ENCODE data around the gene NR2F6.

NR2F6 gene

DNA sequence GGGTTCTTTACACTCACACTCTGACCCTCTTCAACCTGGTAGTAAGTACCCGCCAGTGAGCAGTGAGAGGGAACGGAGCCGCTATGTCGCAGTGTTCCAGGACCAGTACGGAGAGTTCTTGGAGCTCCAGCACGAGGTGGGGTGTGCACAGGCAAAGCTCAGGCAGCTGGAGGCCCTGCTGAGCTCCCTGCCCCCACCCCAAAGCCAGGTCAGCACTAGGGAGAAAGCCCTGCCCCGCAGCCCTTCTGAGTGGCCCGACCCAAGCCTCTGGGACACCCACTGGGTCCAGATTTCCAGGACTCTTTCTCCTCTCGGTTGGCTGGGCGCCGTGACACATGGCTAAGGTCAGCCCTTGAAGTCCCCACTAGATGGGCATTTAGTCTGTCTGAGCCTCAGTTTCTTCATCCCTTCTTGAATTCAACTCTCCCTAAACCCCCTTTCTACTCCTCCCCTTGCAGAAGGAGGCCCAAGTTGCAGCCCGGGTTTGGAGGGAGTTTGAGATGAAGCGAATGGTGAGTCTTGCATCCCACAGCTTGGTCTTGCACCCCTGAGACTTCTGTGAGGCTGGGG is 17.8 kb downstream of the NR2F6 start:
- H3K4me3 ChIP-seq (ENCODE audit: low read depth in 1 of 2, low read length in 1 of 2) = no peak overlapping the region
- TF ChIP-seq, protein P1, sequence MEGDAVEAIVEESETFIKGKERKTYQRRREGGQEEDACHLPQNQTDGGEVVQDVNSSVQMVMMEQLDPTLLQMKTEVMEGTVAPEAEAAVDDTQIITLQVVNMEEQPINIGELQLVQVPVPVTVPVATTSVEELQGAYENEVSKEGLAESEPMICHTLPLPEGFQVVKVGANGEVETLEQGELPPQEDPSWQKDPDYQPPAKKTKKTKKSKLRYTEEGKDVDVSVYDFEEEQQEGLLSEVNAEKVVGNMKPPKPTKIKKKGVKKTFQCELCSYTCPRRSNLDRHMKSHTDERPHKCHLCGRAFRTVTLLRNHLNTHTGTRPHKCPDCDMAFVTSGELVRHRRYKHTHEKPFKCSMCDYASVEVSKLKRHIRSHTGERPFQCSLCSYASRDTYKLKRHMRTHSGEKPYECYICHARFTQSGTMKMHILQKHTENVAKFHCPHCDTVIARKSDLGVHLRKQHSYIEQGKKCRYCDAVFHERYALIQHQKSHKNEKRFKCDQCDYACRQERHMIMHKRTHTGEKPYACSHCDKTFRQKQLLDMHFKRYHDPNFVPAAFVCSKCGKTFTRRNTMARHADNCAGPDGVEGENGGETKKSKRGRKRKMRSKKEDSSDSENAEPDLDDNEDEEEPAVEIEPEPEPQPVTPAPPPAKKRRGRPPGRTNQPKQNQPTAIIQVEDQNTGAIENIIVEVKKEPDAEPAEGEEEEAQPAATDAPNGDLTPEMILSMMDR (IDR thresholded peaks at IDR 0.05) = no peak
- no peaks in the 10 kb centered on the region for H3K9me3 ChIP-seq
- peaks cover 18% of the 10 kb centered on the region in 2 experiments for H3K4me1 ChIP-seq (ENCODE audit: control insufficient read depth in 1 of 2, insufficient read depth in 1 of 2, low read depth in 1 of 2, low read length in 1 of 2)
- H3K27ac ChIP-seq = no peak overlapping the region
- no peaks in the 10 kb centered on the region for H3K36me3 ChIP-seq
- H3K27me3 ChIP-seq = no peaks in the 10 kb centered on the region

DNA sequence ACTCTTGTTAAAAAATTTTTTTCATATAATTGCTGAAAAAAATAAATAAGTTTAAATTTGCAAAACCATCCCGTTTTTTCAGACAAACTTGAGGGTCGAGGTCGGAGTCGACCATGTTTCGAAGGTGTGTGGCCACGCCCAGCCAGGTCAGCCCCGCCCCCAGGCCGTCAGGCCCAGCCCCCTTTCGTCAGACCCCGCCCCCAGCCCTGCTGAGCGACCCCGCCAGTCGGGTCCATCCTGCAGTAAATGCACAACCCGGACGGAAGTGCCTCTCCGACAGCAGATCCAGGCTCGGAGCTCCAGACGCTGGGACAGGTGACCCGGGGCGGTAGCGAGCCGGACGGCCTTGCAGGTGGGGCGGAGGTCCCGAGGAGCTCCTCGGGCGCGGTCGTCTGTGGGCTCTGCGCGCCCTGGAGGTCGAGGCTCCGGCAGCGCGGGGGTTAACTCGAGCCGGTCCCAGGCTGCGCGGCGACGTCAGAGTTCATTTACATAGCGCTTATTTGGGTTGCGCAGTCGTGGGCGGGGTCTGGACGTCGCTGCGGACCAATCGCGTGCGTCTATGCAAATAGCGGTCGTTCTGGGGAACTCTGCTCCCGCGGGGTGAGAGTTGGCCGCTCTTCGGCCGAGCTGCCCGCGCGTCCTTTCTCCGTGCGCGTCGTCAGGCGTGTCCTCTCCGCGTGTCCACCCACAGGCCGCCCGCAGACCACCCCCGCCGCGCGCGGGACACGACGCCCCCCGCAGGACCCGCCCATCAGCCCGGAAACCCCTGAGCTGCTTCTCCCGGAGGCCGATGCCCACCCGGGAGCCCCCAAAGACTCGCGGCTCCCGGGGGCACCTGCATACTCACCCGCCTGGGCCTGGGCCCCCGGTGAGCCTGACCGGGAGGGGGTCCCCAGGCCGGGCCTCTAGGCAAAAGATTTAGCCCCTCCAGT is 19.5 kb downstream of the NR2F6 start, which contains the start of gene OCEL1:
TSS of gene OCEL1 (plus strand) at position 225 of the 932 bp plus-strand sequence. CDS start at position 247, 22 bp downstream.
- no peaks in the 10 kb centered on the region for H3K27me3 ChIP-seq
- peaks cover 18% of the 10 kb centered on the region in 2 experiments for H3K4me1 ChIP-seq (ENCODE audit: control insufficient read depth in 1 of 2, insufficient read depth in 1 of 2, low read depth in 1 of 2, low read length in 1 of 2)
- H3K36me3 ChIP-seq = no peaks in the 10 kb centered on the region
- TF ChIP-seq, protein P1 (IDR thresholded peaks at IDR 0.05) = peak; percentile 31
- H3K4me3 ChIP-seq (ENCODE audit: low read depth in 1 of 2, low read length in 1 of 2) = peak within 1 kb of the TSS; percentile 78 to 95
- no peaks in the 10 kb centered on the region for H3K9me3 ChIP-seq
- peak within 1 kb of the TSS; percentile 96 for H3K27ac ChIP-seq

DNA sequence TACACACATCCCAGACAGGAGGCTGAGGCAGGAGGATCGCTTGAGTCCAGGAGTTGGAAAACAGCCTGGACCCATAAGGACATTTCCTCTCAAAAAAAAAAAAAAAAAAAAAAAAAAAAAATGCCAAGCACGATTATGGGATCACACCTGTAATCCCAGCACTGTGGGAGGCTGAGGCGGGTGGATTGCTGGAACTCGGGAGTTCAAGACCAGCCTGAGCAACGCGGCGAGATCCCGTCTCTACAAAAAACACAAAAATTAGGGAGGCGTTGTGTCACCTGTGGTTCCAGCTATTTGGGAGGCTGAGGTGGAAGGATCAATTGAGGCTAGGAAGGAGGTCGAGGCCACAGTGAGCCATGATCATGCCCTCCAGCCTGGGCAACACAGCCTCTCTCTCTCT is 20.7 kb downstream of the NR2F6 start:
- Histone ChIP-seq H3K27me3 (no peaks in the 10 kb centered on the region), H3K9me3 (no peaks in the 10 kb centered on the region), H3K36me3 (no peaks in the 10 kb centered on the region), H3K4me3 (ENCODE audit: low read depth in 1 of 2, low read length in 1 of 2) (peak overlapping the region; percentile 78 to 95), H3K27ac (no peak overlapping the region), H3K4me1 (ENCODE audit: control insufficient read depth in 1 of 2, insufficient read depth in 1 of 2, low read depth in 1 of 2, low read length in 1 of 2) (peaks cover 18% of the 10 kb centered on the region in 2 experiments)
- TF ChIP-seq, protein P1 (IDR thresholded peaks at IDR 0.05) = no peak

DNA sequence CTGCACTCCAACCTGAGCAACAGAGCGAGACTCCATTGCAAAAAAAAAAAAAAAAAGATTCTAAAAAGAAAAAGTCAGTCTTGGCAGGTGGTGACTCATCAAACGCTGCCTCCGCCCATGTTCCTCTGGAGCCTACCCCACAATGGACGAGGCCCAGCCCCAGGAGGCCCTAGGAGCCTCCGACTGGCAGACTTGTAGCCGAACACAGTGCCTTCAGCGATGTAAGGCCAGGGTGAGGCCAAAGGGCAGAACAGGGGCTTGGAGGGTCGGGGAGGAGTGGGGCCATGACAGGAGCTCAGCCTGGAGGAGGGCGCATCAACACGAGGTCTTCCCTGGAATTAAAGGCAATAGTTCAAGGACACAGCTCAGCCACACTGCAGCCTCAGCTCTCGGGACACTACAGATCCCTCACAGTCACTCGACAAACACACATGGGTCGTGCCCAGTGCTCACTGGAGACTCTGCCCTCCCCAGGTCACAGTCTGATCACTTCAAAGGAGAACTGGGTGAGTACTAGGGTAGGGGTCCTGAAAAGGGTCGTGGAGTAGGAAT is 25.4 kb downstream of the NR2F6 start:
- H3K27me3 ChIP-seq = no peaks in the 10 kb centered on the region
- no peak overlapping the region for H3K27ac ChIP-seq
- peaks cover 3% of the 10 kb centered on the region for H3K36me3 ChIP-seq
- no peak overlapping the region for H3K4me3 ChIP-seq (ENCODE audit: low read depth in 1 of 2, low read length in 1 of 2)
- peaks cover 10% of the 10 kb centered on the region in 2 experiments for H3K4me1 ChIP-seq (ENCODE audit: control insufficient read depth in 1 of 2, insufficient read depth in 1 of 2, low read depth in 1 of 2, low read length in 1 of 2)
- TF ChIP-seq, protein P1 (IDR thresholded peaks at IDR 0.05) = no peak
- no peaks in the 10 kb centered on the region for H3K9me3 ChIP-seq

DNA sequence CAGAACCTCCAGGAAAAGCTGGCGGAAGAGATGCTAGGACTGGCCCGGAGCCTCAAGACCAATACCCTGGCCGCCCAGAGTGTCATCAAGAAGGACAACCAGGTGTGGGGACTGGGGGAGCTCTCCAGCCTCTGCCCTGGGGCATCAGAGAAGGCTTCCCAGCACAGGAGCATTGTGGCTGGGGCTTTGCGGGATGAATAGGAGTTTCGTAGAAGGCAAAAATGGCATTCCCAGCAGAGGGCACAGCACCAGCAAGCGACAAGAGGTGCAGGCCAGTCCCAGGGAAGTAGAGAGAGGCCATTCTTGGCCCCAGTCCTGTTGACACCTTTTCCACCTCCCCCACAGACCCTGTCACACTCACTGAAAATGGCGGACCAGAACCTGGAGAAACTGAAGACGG is 26.4 kb downstream of the NR2F6 start:
- Histone ChIP-seq H3K36me3 (peaks cover 3% of the 10 kb centered on the region), H3K9me3 (no peaks in the 10 kb centered on the region), H3K27ac (no peak overlapping the region), H3K27me3 (no peaks in the 10 kb centered on the region), H3K4me1 (ENCODE audit: control insufficient read depth in 1 of 2, insufficient read depth in 1 of 2, low read depth in 1 of 2, low read length in 1 of 2) (peaks cover 16% of the 10 kb centered on the region in 2 experiments), H3K4me3 (ENCODE audit: low read depth in 1 of 2, low read length in 1 of 2) (no peak overlapping the region)
- TF ChIP-seq, protein P1 (IDR thresholded peaks at IDR 0.05) = no peak
